Measurements from ENCODE around the gene CROCC2. TPM values are rescaled to one million over a fixed set of nuclear protein-coding genes. Genes with fewer than 3 reads are reported as not detected.

The CROCC2 gene
- total and polyA plus RNA-seq, 2 of the 13 experiments (the other 11 are each of a cell fraction or from before 2014, with no cell fraction given), result not detected

DNA sequence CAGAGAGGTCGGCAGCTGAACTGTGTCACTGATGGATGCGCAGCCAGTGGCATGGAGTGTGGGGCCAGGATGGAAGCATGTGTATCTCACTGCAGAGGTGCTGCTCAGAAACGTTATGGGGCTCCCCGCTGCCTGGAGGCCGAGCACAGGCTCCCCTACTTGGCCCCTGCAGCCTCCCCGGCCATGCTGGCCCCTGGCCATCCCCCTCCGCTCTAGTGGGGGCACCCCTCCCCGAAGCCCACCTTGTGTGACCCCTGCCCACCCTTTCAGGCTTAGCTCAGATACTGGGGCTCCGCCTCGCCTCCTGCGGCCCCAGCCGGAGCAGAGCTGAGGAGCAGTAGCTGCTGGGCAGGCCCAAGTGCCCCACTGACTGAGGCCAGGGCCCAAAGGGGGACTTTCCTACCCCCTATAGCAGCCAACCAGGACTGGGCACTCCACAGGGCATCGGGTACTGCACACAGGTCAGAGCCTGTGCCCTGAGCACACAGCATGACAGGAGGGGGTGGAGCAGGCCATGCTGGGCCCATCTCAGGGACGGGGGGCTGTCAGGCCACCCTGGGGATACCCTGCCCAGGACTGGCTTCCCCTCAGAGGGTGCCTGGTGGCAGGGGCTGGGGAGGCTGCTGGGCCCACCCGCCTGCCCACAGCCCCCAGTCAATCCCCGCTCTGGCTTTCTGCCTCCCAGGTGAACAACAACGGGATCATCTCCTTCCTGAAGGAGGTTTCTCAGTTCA is 123.6 kb downstream of the CROCC2 start:
- H3K27ac ChIP-seq (ENCODE audit: extremely low read length, insufficient read depth, low read length), result no peak overlapping the region
- ATAC-seq (no peak; the same call in 2 of the 3 replicates), DNase-seq (ENCODE audit: low spot score) (no peak), FAIRE-seq (no peak)
- H2AFZ ChIP-seq (ENCODE audit: low read length), result no peak overlapping the region
- BruUV-seq (replicated peaks), result no TSS peak
- TF ChIP-seq PRPF4 (IDR thresholded peaks at IDR 0.05; ENCODE audit: low read depth, low read length, poor library complexity, severe bottlenecking) (no peak), BCL6 (CRISPR knock-in tag; IDR thresholded peaks at IDR 0.05) (no peak), NR2C2 (CRISPR knock-in tag; IDR thresholded peaks at IDR 0.05; ENCODE audit: borderline replicate concordance) (no peak), RBM22 (optimal IDR thresholded peaks at IDR 0.05; ENCODE audit: low read length) (no peak), REL (CRISPR knock-in tag; conservative IDR thresholded peaks at IDR 0.05) (no peak), ZNF737 (CRISPR knock-in tag; IDR thresholded peaks at IDR 0.05; ENCODE audit: borderline replicate concordance) (no peak), CBX5 (CRISPR knock-in tag; IDR thresholded peaks at IDR 0.05; ENCODE audit: borderline replicate concordance) (no peak), ZNF333 (CRISPR knock-in tag; IDR thresholded peaks at IDR 0.05; ENCODE audit: borderline replicate concordance) (no peak), RNF2 (conservative IDR thresholded peaks at IDR 0.05; ENCODE audit: low read depth) (no peak), ZNF337 (CRISPR knock-in tag; IDR thresholded peaks at IDR 0.05; ENCODE audit: borderline replicate concordance, low read depth) (no peak), GTF3A (CRISPR knock-in tag; conservative IDR thresholded peaks at IDR 0.05) (no peak), ZNF296 (CRISPR knock-in tag; conservative IDR thresholded peaks at IDR 0.05) (no peak), ZNF607 (CRISPR knock-in tag; IDR thresholded peaks at IDR 0.05; ENCODE audit: borderline replicate concordance) (no peak), YEATS2 (CRISPR knock-in tag; IDR thresholded peaks at IDR 0.05; ENCODE audit: borderline replicate concordance) (no peak), ZZZ3 (CRISPR knock-in tag; IDR thresholded peaks at IDR 0.05; ENCODE audit: borderline replicate concordance) (no peak), ASH2L (IDR thresholded peaks at IDR 0.05; ENCODE audit: insufficient read length, low read depth, low read length) (no peak)
- TF ChIP-seq, protein P1, sequence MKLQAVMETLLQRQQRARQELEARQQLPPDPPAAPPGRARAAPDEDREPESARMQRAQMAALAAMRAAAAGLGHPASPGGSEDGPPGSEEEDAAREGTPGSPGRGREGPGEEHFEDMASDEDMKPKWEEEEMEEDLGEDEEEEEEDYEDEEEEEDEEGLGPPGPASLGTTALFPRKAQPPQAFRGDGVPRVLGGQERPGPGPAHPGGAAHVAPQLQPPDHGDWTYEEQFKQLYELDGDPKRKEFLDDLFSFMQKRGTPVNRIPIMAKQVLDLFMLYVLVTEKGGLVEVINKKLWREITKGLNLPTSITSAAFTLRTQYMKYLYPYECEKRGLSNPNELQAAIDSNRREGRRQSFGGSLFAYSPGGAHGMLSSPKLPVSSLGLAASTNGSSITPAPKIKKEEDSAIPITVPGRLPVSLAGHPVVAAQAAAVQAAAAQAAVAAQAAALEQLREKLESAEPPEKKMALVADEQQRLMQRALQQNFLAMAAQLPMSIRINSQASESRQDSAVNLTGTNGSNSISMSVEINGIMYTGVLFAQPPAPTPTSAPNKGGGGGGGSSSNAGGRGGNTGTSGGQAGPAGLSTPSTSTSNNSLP (IDR thresholded peaks at IDR 0.05; ENCODE audit: low read depth, low read length), result no peak
- TF ChIP-seq, protein P2, sequence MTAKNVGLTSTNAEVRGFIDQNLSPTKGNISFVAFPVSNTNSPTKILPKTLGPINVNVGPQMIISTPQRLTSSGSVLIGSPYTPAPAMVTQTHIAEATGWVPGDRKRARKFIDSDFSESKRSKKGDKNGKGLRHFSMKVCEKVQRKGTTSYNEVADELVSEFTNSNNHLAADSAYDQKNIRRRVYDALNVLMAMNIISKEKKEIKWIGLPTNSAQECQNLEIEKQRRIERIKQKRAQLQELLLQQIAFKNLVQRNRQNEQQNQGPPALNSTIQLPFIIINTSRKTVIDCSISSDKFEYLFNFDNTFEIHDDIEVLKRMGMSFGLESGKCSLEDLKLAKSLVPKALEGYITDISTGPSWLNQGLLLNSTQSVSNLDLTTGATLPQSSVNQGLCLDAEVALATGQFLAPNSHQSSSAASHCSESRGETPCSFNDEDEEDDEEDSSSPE (CRISPR knock-in tag; IDR thresholded peaks at IDR 0.05), result no peak
- intact Hi-C loops (cut with micrococcal nuclease; ENCODE audit: unreplicated experiment) (no loop called here), in situ Hi-C loops (cut with HindIII; ENCODE audit: extremely low pct_ligation_motif_present, low pct_unique_long_range_greater_than_20kb) (no loop called here)
- H3K4me1 ChIP-seq (ENCODE audit: insufficient read depth, low read length), result peaks cover 8% of the 10 kb centered on the region; the same call in 1 of the 2 replicates
- CTCF ChIA-PET (ENCODE audit: low intra/inter-chr PET ratio, low total read pairs), result no interaction called here
- H3K9ac ChIP-seq (ENCODE audit: insufficient read depth, low read depth, low read length), result no peak overlapping the region
- 61% methylated on average over 13 of the region's 17 CpGs for WGBS (ENCODE audit: low lambda C conversion rate)
- no peaks in the 10 kb centered on the region for H3K79me2 ChIP-seq (ENCODE audit: insufficient read depth, low read length)
- H4K20me1 ChIP-seq (ENCODE audit: insufficient read depth, low read length), result no peaks in the 10 kb centered on the region
- H3K36me3 ChIP-seq (replicated peaks in 1 of 2; ENCODE audit: control insufficient read depth in 1 of 2, insufficient read depth in 2 of 2, low read length in 2 of 2), result no peaks in the 10 kb centered on the region
- no peak overlapping the region for H3K4me2 ChIP-seq (ENCODE audit: low read depth, low read length)
- H3K27me3 ChIP-seq (ENCODE audit: control insufficient read depth in 1 of 2, insufficient read depth in 2 of 2, low read length in 2 of 2), result no peaks in the 10 kb centered on the region; a peak in 1 of 5 replicates
- POLR2A ChIA-PET, result no interaction called here
- H3K4me3 ChIP-seq (replicated peaks in 1 of 3; ENCODE audit: insufficient read depth in 1 of 3, low read depth in 2 of 3, low read length in 3 of 3), result no peak overlapping the region
- peaks cover 26% of the 10 kb centered on the region for H3K9me3 ChIP-seq (ENCODE audit: low read length)

Measured in HepG2 (cell line).